ENCODE data around the gene RPP25L. TPM values are rescaled to one million over a fixed set of nuclear protein-coding genes. Genes with fewer than 3 reads are reported as not detected.
A peak's percentile ranks its signal among the peaks of the same experiment; 100 is the strongest.

Gene RPP25L
- total RNA-seq, 1 donor from 2014 or later: 16.2 TPM

DNA sequence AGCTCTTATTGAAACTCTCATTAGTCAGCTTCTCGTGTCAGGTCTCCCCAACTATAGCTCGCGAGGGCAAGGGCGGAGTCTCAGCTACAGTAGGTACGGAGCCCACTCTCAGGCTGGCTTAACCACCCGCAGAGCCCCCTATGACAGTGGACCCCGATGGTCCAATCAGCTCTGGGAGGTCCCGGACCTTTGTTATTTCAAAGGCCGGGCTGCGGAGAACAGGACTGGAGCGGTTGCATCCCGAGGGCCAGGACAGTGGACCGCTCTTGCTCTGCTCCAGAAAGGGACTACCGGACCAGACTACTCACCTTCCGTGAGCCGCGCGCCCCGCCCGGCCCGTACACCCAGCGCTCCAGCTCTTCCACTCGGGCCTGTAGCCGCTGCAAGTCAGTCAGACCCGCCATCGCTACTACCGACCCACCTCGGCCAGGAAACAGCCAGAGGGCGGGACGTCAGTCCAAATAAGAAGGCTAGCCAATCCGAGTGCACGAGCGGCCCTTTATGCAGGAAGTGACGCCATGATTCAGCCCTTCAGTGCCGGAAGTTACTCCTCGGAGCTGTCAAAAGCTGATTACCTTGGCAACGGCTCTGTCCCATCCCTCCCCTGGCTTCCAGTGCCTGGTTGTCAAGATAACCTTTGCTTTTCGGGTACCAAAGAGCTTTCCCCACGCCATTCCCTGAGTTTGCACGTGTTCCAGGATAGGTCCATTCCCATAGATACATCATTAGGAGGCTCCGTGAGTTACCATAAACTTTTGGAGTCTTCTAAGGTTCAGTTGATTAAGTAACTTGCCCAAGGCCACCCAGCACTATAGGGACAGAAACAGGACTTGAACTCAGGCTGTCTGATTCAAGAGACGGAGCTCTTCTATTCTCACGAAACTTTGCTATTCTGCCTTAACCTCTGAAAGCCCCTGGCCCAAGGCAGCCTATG lies 8.4 kb upstream of the RPP25L start, which contains the start of gene DCTN3:
DCTN3 (minus strand) TSS at position 435 of the 934 bp plus-strand sequence; CDS start at position 404, 31 bp downstream.
- peak within 1 kb of the TSS; percentile 62 for H3K27ac Mint-ChIP-seq (ENCODE audit: unreplicated experiment)
- H3K4me1 Mint-ChIP-seq (ENCODE audit: unreplicated experiment): peaks cover 18% of the 10 kb centered on the region
- H3K27me3 Mint-ChIP-seq (ENCODE audit: unreplicated experiment): peaks cover 6% of the 10 kb centered on the region
- TF ChIP-seq, protein P1, sequence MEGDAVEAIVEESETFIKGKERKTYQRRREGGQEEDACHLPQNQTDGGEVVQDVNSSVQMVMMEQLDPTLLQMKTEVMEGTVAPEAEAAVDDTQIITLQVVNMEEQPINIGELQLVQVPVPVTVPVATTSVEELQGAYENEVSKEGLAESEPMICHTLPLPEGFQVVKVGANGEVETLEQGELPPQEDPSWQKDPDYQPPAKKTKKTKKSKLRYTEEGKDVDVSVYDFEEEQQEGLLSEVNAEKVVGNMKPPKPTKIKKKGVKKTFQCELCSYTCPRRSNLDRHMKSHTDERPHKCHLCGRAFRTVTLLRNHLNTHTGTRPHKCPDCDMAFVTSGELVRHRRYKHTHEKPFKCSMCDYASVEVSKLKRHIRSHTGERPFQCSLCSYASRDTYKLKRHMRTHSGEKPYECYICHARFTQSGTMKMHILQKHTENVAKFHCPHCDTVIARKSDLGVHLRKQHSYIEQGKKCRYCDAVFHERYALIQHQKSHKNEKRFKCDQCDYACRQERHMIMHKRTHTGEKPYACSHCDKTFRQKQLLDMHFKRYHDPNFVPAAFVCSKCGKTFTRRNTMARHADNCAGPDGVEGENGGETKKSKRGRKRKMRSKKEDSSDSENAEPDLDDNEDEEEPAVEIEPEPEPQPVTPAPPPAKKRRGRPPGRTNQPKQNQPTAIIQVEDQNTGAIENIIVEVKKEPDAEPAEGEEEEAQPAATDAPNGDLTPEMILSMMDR (IDR thresholded peaks at IDR 0.05): no peak
- peak; percentile 97 for DNase-seq (ENCODE audit: extremely low spot score, unreplicated experiment)
- H3K4me3 Mint-ChIP-seq (ENCODE audit: unreplicated experiment): peak within 1 kb of the TSS; percentile 91
- H3K36me3 Mint-ChIP-seq (ENCODE audit: unreplicated experiment): peaks cover 9% of the 10 kb centered on the region
- no peaks in the 10 kb centered on the region for H3K9me3 Mint-ChIP-seq (ENCODE audit: unreplicated experiment)

DNA sequence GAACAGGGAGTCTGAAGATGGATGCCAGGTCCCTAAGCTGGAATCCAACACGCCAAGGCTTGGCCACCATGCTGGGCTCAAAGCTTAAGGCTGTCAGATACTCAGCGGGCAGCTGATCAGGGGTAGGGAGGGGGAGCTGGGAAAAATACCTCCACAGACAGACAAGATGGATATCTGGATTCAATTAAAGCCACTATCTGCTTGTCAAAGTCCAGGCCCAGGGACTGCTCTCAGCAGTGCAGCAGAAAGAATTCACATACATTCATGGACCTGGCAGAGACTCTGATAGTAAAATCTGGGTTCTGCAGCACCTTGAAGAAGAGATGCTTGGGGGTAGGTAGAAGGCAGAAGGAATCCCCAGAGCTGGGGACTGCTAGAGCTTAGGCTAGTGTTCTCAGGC lies 3.2 kb upstream of the RPP25L start:
- Mint-ChIP-seq H3K27ac (ENCODE audit: unreplicated experiment) (no peak overlapping the region), H3K4me1 (ENCODE audit: unreplicated experiment) (peaks cover 33% of the 10 kb centered on the region)

DNA sequence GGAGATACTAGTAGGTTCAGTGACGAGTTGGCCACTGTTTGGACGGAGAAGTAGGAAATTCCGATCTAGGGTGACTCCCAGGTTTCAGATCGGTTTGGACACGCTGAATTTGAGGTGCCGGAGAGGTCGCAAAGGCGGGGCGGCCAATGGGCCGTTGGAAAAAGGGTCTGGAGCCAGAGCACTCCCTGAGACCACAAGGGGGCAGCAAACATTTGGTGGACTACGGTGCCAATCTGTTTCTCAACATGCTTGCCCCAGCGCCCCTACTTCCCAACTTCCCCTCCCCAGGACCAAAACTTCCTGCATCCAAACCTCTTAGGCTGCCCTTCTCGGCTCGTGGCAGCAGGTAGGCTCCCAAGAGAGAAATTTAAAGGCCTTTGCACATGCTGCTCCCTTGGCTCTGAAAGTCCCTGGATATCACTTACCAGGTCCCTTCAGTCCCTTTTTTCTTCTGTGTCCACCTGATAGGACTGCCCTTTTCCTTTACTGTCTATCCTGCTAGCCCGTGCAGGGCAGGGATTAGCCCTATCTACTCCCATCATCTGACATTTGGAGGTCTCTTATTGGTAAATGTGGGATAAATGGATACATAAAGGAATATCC lies 992 bp upstream of the RPP25L start:
- Mint-ChIP-seq H3K4me3 (ENCODE audit: unreplicated experiment) (peak overlapping the region; percentile 79), H3K36me3 (ENCODE audit: unreplicated experiment) (peaks cover 12% of the 10 kb centered on the region), H3K27me3 (ENCODE audit: unreplicated experiment) (no peaks in the 10 kb centered on the region), H3K27ac (ENCODE audit: unreplicated experiment) (peak overlapping the region; percentile 89), H3K9me3 (ENCODE audit: unreplicated experiment) (no peaks in the 10 kb centered on the region), H3K4me1 (ENCODE audit: unreplicated experiment) (peaks cover 19% of the 10 kb centered on the region)
- DNase-seq (ENCODE audit: extremely low spot score, unreplicated experiment): no peak
- TF ChIP-seq, protein P1 (IDR thresholded peaks at IDR 0.05): peak; percentile 90

More for the DNA sequence above, 3.2 kb upstream of the RPP25L start:
- Mint-ChIP-seq H3K9me3 (ENCODE audit: unreplicated experiment) (no peaks in the 10 kb centered on the region), H3K27me3 (ENCODE audit: unreplicated experiment) (no peaks in the 10 kb centered on the region), H3K36me3 (ENCODE audit: unreplicated experiment) (peaks cover 12% of the 10 kb centered on the region), H3K4me3 (ENCODE audit: unreplicated experiment) (no peak overlapping the region)
- TF ChIP-seq, protein P1 (IDR thresholded peaks at IDR 0.05): no peak
- DNase-seq (ENCODE audit: extremely low spot score, unreplicated experiment): no peak

DNA sequence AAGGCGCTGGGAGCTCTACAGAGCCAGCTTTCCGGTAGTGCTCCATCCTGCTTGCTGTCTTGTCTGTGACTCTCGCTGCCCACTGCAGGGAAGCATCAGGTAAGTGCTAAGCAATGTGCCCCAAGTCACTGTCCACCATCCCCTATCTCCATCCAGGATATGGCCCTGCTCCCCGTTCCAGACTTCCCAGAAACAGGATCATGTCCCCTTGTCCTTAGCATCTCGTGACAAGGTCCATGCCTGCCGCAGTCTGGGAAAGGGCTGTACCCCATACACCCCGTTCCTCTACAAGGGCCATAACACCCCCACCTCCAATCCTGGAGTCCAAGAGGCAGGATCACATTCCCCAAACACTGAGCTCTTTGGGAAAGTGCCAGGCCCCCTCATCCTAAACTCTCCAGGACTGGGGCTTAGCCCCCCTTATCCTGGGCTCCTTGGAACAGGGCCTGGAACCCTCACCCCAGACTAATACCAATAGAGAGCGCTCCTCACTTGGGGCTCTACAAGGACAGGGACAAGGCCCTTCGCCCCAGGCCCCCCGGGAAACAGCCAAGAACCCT lies 566 bp downstream of the RPP25L start:
- H3K4me1 Mint-ChIP-seq (ENCODE audit: unreplicated experiment): peaks cover 19% of the 10 kb centered on the region
- peak overlapping the region; percentile 79 for H3K4me3 Mint-ChIP-seq (ENCODE audit: unreplicated experiment)
- peak overlapping the region; percentile 89 for H3K27ac Mint-ChIP-seq (ENCODE audit: unreplicated experiment)
- no peaks in the 10 kb centered on the region for H3K9me3 Mint-ChIP-seq (ENCODE audit: unreplicated experiment)
- TF ChIP-seq, protein P1 (IDR thresholded peaks at IDR 0.05): no peak
- H3K27me3 Mint-ChIP-seq (ENCODE audit: unreplicated experiment): no peaks in the 10 kb centered on the region
- no peak for DNase-seq (ENCODE audit: extremely low spot score, unreplicated experiment)
- H3K36me3 Mint-ChIP-seq (ENCODE audit: unreplicated experiment): peaks cover 7% of the 10 kb centered on the region

Measured in osteocyte (in vitro differentiated cells).